Keratinocyte (primary cell): ENCODE measurements around the gene GPR21. TPM values are rescaled to one million over a fixed set of nuclear protein-coding genes. Genes with fewer than 3 reads are reported as not detected.

Experiments
- DNase-seq: peaks from one replicate; pipeline ENCODE4 v3.0.0-alpha.2; 2011; ENCODE audit warnings: low read depth, missing footprints, low spot score
- FAIRE-seq: peaks from 2 replicates; lab custom pipeline; 2011; peaks lifted over from hg19 to GRCh38; lab: Jason Lieb, UNC
- H2AFZ ChIP-seq: 2 replicates; pipeline ENCODE4 v1.6.0; 2012; ENCODE audit warnings: low read length, control low read depth, inconsistent platforms; ENCODE audit not compliant: control insufficient read depth
- H3K27ac ChIP-seq: 2 replicates; pipeline ENCODE4 v1.5.1; 2011; ENCODE audit warnings: low read length; ENCODE audit not compliant: control insufficient read depth, insufficient read depth
- H3K27me3 ChIP-seq: 3 replicates; pipeline ENCODE4 v1.6.0; 2011; ENCODE audit warnings: low read length; ENCODE audit not compliant: control insufficient read depth, insufficient read depth; ENCODE audit errors: extremely low read depth
- H3K36me3 ChIP-seq, 2 experiments: 2 replicates in 1 of 2; 3 replicates in 1 of 2; pipeline ENCODE4 v1.5.1; 2011; ENCODE audit warnings: low read length in 2 of 2, mild to moderate bottlenecking in 1 of 2; ENCODE audit not compliant: control insufficient read depth in 2 of 2, insufficient read depth in 2 of 2; ENCODE audit errors: extremely low read depth in 1 of 2
- H3K4me1 ChIP-seq: 3 replicates; pipeline ENCODE4 v1.5.1; 2011; ENCODE audit warnings: low read length; ENCODE audit not compliant: control insufficient read depth, insufficient read depth; ENCODE audit errors: extremely low read depth
- H3K4me2 ChIP-seq: 3 replicates; pipeline ENCODE4 v1.6.0; 2011; ENCODE audit warnings: low read depth, low read length; ENCODE audit not compliant: control insufficient read depth, insufficient read depth; ENCODE audit errors: extremely low read depth
- H3K4me3 ChIP-seq, 3 experiments: fragments of 200-600 bp in 1 of 3; sonication (generic) in 1 of 3; 2 replicates in 2 of 3; 3 replicates in 1 of 3; pipeline ENCODE4 v1.5.1; 2011 to 2016; ENCODE audit warnings: low read length in 3 of 3, mild to moderate bottlenecking in 3 of 3, control low read depth in 2 of 3, inconsistent platforms in 1 of 3, low read depth in 1 of 3, mixed read lengths in 1 of 3, mixed run types in 1 of 3, moderate library complexity in 1 of 3; ENCODE audit not compliant: control insufficient read depth in 2 of 3, insufficient read depth in 2 of 3; ENCODE audit errors: extremely low read depth in 1 of 3
- H3K79me2 ChIP-seq: 2 replicates; pipeline ENCODE4 v1.6.0; 2012; ENCODE audit warnings: low read length; ENCODE audit not compliant: control insufficient read depth, insufficient read depth
- H3K9ac ChIP-seq: 3 replicates; pipeline ENCODE4 v1.6.0; 2011; ENCODE audit warnings: low read length; ENCODE audit not compliant: control insufficient read depth, insufficient read depth; ENCODE audit errors: extremely low read depth
- H3K9me1 ChIP-seq: 3 replicates; pipeline ENCODE4 v1.6.0; 2011; ENCODE audit warnings: low read length; ENCODE audit not compliant: control insufficient read depth, insufficient read depth; ENCODE audit errors: extremely low read depth
- H3K9me3 ChIP-seq: 2 replicates; pipeline ENCODE4 v1.5.1; 2012; ENCODE audit warnings: low read depth, low read length; ENCODE audit not compliant: control insufficient read depth
- H4K20me1 ChIP-seq: 3 replicates; pipeline ENCODE4 v1.6.0; 2011; ENCODE audit warnings: low read length; ENCODE audit not compliant: control insufficient read depth, insufficient read depth; ENCODE audit errors: extremely low read depth
- CTCF ChIP-seq, 3 experiments: IDR thresholded peaks in 1 of 3; conservative IDR thresholded peaks in 1 of 3; optimal IDR thresholded peaks in 1 of 3; 2 replicates in 2 of 3; 3 replicates in 1 of 3; pipeline versions ENCODE3 to v1.5.1; 2011; ENCODE audit warnings: low read length in 3 of 3, mild to moderate bottlenecking in 3 of 3, moderate library complexity in 2 of 3, control low read depth in 1 of 3, inconsistent platforms in 1 of 3; ENCODE audit not compliant: insufficient read depth in 2 of 3; ENCODE audit errors: extremely low read depth in 1 of 3
- EZH2 ChIP-seq: IDR thresholded peaks from one replicate; pipeline ENCODE4 v1.6.1; 2012; ENCODE audit warnings: inconsistent platforms, mild to moderate bottlenecking, low read length, moderate library complexity
- dilution Hi-C: fragments of 300-500 bp; cut with MboI; formaldehyde crosslinking; loops from one replicate; pipeline ENCODE4 v1.7.0; 2020; ENCODE audit warnings: low sequenced_read_pairs; ENCODE audit not compliant: extremely low pct_ligation_motif_present
- polyA plus RNA-seq, 5 experiments: library from polyadenylated mRNA; depleted of rRNA in 3 of 5; stranded (reverse) in 3 of 5; stranded (forward) in 1 of 5; unstranded in 1 of 5; fragments of >200 nt; gene quantifications; 1 replicate in 1 of 5; 2 replicates in 3 of 5; 3 replicates in 1 of 5; pipeline versions ENCODE4 v1.2.1 to v1.2.3, GENCODE V29; 2011 to 2012; ENCODE audit warnings: missing spikeins in 2 of 5, low read depth in 1 of 5, low replicate concordance in 1 of 5

The GPR21 gene
- polyA plus RNA-seq, 1 donor (not counting 4 experiments of a cell fraction or from before 2014, with no cell fraction given): 0.25 TPM

- Histone ChIP-seq H3K4me2 (no peak overlapping the region), H3K4me3 (no peak overlapping the region), H3K9me1 (no peaks in the 10 kb centered on the region), H3K27ac (no peak overlapping the region), H3K9ac (no peak overlapping the region), H3K4me1 (no peaks in the 10 kb centered on the region), H3K9me3 (no peaks in the 10 kb centered on the region), H3K79me2 (no peaks in the 10 kb centered on the region), H3K36me3 (peaks cover 5 to 6% of the 10 kb centered on the region in 2 experiments), H2AFZ (no peak overlapping the region), H3K27me3 (no peaks in the 10 kb centered on the region), H4K20me1 (no peaks in the 10 kb centered on the region)
- no peak for DNase-seq
- TF ChIP-seq EZH2 (no peak), CTCF (optimal IDR thresholded peaks at IDR 0.05 in 1 of 3, IDR thresholded peaks at IDR 0.05 in 1 of 3, conservative IDR thresholded peaks at IDR 0.05 in 1 of 3; ENCODE audit: extremely low read depth in 1 of 3, insufficient read depth in 2 of 3, low read length in 3 of 3) (no peak)
- dilution Hi-C loops: no loop called here
- no peak for FAIRE-seq
Measured at GRCh38 chr9:123028136-123028535, 5.3 kb upstream of the GPR21 start.

DNA sequence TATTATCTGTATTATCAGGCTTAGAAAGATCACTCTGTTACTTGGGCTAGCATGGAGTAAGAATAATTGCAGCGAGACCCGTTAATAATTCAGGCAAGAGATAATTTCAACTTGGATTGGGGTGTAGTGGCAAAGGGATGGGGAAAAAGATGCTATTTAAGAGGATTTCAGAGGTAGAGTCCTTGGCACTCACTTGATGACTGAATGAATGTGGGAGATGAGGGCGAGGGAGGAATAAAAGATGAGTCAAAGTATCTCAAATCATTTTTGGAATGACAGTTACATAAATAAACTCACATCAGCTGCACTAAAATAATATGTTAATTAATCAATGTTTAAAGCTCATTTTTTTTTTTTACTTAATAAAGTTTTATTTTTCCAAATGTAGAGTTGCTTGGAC, 4.5 kb upstream of the GPR21 start:
- H3K9me3 ChIP-seq: no peaks in the 10 kb centered on the region
- no peaks in the 10 kb centered on the region for H3K79me2 ChIP-seq
- DNase-seq (no peak), FAIRE-seq (no peak)
- dilution Hi-C loops: no loop called here
- peaks cover 4 to 6% of the 10 kb centered on the region in 2 experiments for H3K36me3 ChIP-seq
- no peaks in the 10 kb centered on the region for H3K4me1 ChIP-seq
- no peak overlapping the region for H3K9ac ChIP-seq
- no peaks in the 10 kb centered on the region for H3K9me1 ChIP-seq
- H3K27me3 ChIP-seq: no peaks in the 10 kb centered on the region
- no peak overlapping the region for H3K4me3 ChIP-seq
- H3K27ac ChIP-seq: no peak overlapping the region
- no peak overlapping the region for H3K4me2 ChIP-seq
- no peak overlapping the region for H2AFZ ChIP-seq
- TF ChIP-seq EZH2: no peak
- H4K20me1 ChIP-seq: no peaks in the 10 kb centered on the region

DNA sequence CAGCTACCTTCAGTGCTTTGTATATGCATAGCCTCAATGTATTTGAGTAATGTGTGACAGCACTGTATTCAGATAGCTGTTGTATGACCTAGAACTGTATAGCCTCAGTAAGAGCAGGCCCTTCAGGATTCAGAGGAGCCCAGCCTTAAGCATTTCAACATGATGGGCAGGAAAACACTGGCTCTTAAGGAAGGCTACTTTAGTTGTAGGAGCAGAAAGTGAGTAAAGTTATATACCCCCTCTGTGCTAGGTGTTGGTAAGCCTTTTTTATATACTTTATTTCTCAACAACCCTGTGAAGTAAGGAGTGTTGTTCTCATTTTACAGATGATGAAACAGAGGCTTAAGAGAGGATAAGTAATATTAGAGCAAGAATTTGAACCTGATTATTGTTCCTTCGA, 1.5 kb upstream of the GPR21 start:
- H3K9ac ChIP-seq: no peak overlapping the region
- no peak overlapping the region for H3K4me2 ChIP-seq

More for the DNA sequence above, 1.5 kb upstream of the GPR21 start:
- FAIRE-seq (no peak), DNase-seq (no peak)
- Histone ChIP-seq H3K27ac (no peak overlapping the region), H2AFZ (no peak overlapping the region), H3K9me1 (no peaks in the 10 kb centered on the region), H4K20me1 (no peaks in the 10 kb centered on the region), H3K27me3 (no peaks in the 10 kb centered on the region), H3K79me2 (no peaks in the 10 kb centered on the region), H3K9me3 (no peaks in the 10 kb centered on the region), H3K36me3 (peaks cover 7 to 19% of the 10 kb centered on the region in 2 experiments), H3K4me1 (no peaks in the 10 kb centered on the region), H3K4me3 (no peak overlapping the region)
- dilution Hi-C loops: no loop called here
- no peak for TF ChIP-seq CTCF (optimal IDR thresholded peaks at IDR 0.05 in 1 of 3, IDR thresholded peaks at IDR 0.05 in 1 of 3, conservative IDR thresholded peaks at IDR 0.05 in 1 of 3; ENCODE audit: extremely low read depth in 1 of 3, insufficient read depth in 2 of 3, low read length in 3 of 3)
- TF ChIP-seq EZH2: no peak
